RWPE2 (cell line): Measurements from ENCODE around the gene RRM1.

Experiments used
- ATAC-seq: fragments of 200-7000 bp; cut with Tn5 transposase; 3 replicates; pipeline ENCODE4 v1.9.1; 2021; ENCODE audit warnings: low read depth
- DNase-seq: peaks from one replicate; pipeline ENCODE4 v3.0.0-alpha.2; 2020; ENCODE audit warnings: low spot score
- H3K27ac ChIP-seq: fragments of 450-650 bp; 2 replicates; pipeline ENCODE4 v1.5.1; 2017; ENCODE audit warnings: mild to moderate bottlenecking; ENCODE audit not compliant: poor library complexity, severe bottlenecking
- H3K27me3 ChIP-seq: fragments of 250-450 bp; sonication (Bioruptor Pico); 2 replicates; pipeline ENCODE4 v1.5.1; 2021; ENCODE audit warnings: mild to moderate bottlenecking, moderate library complexity; ENCODE audit not compliant: insufficient read depth, poor library complexity, severe bottlenecking
- H3K36me3 ChIP-seq: fragments of 250-450 bp; sonication (Bioruptor Pico); 2 replicates; pipeline ENCODE4 v1.5.1; 2020; ENCODE audit warnings: low read depth, mild to moderate bottlenecking, moderate library complexity
- H3K4me1 ChIP-seq: fragments of 250-450 bp; sonication (Bioruptor Pico); 2 replicates; pipeline ENCODE4 v1.5.1; 2021; ENCODE audit warnings: mild to moderate bottlenecking, moderate library complexity; ENCODE audit not compliant: insufficient read depth, poor library complexity, severe bottlenecking
- H3K4me3 ChIP-seq: fragments of 250-450 bp; sonication (Bioruptor Pico); 2 replicates; pipeline ENCODE4 v1.5.1; 2021; ENCODE audit warnings: mild to moderate bottlenecking, moderate library complexity; ENCODE audit not compliant: severe bottlenecking
- H3K9me3 ChIP-seq: fragments of 250-450 bp; sonication (Bioruptor Pico); 2 replicates; pipeline ENCODE4 v1.5.1; 2021; ENCODE audit warnings: mild to moderate bottlenecking, moderate library complexity; ENCODE audit not compliant: severe bottlenecking
- TF ChIP-seq, protein P1 (sequence below): fragments of 450-650 bp; IDR thresholded peaks from one replicate; pipeline ENCODE4 v1.5.1; 2017; ENCODE audit warnings: mild to moderate bottlenecking, moderate library complexity; ENCODE audit not compliant: poor library complexity, severe bottlenecking

Gene RRM1

GRCh38 chr11:4103269-4103668 is 8.7 kb downstream of the RRM1 start:
- no peak for DNase-seq
- Histone ChIP-seq H3K4me1 (no peaks in the 10 kb centered on the region), H3K9me3 (no peaks in the 10 kb centered on the region), H3K36me3 (peaks cover 83% of the 10 kb centered on the region), H3K4me3 (no peak overlapping the region), H3K27me3 (no peaks in the 10 kb centered on the region), H3K27ac (no peak overlapping the region)
- TF ChIP-seq, protein P1, sequence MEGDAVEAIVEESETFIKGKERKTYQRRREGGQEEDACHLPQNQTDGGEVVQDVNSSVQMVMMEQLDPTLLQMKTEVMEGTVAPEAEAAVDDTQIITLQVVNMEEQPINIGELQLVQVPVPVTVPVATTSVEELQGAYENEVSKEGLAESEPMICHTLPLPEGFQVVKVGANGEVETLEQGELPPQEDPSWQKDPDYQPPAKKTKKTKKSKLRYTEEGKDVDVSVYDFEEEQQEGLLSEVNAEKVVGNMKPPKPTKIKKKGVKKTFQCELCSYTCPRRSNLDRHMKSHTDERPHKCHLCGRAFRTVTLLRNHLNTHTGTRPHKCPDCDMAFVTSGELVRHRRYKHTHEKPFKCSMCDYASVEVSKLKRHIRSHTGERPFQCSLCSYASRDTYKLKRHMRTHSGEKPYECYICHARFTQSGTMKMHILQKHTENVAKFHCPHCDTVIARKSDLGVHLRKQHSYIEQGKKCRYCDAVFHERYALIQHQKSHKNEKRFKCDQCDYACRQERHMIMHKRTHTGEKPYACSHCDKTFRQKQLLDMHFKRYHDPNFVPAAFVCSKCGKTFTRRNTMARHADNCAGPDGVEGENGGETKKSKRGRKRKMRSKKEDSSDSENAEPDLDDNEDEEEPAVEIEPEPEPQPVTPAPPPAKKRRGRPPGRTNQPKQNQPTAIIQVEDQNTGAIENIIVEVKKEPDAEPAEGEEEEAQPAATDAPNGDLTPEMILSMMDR = no peak
- ATAC-seq = no peak

GRCh38 chr11:4105916-4106315 is 11.3 kb downstream of the RRM1 start:
- Histone ChIP-seq H3K27ac (no peak overlapping the region), H3K9me3 (no peaks in the 10 kb centered on the region), H3K4me3 (no peak overlapping the region), H3K27me3 (no peaks in the 10 kb centered on the region), H3K36me3 (peaks cover 91% of the 10 kb centered on the region), H3K4me1 (no peaks in the 10 kb centered on the region)
- TF ChIP-seq, protein P1 = no peak
- DNase-seq = no peak
- ATAC-seq = no peak

DNA sequence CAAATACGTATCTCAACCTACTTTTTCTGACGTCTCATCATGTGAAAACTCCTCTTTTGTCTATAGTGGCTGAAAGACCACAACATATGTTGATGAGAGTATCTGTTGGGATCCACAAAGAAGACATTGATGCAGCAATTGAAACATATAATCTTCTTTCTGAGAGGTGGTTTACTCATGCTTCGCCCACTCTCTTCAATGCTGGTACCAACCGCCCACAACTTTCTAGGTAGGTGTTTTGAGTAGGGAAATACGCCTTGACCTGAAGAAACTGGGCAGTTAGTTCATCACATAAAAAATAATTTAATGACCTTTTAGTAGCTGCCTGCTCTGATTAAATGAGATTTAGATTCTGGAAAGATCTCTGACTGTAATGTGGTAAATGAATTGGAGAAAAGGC is 17.2 kb downstream of the RRM1 start:
- Histone ChIP-seq H3K9me3 (no peaks in the 10 kb centered on the region), H3K27me3 (no peaks in the 10 kb centered on the region), H3K4me3 (no peak overlapping the region), H3K27ac (no peak overlapping the region), H3K4me1 (no peaks in the 10 kb centered on the region), H3K36me3 (peaks cover 99% of the 10 kb centered on the region)
- DNase-seq (no peak), ATAC-seq (no peak)
- TF ChIP-seq, protein P1 = no peak

- TF ChIP-seq, protein P1 = no peak
- ATAC-seq = no peak
- Histone ChIP-seq H3K4me3 (no peak overlapping the region), H3K27me3 (no peaks in the 10 kb centered on the region), H3K4me1 (no peaks in the 10 kb centered on the region), H3K9me3 (no peaks in the 10 kb centered on the region), H3K36me3 (peaks cover 97% of the 10 kb centered on the region), H3K27ac (no peak overlapping the region)
- DNase-seq = no peak
Observed at GRCh38 chr11:4115128-4115527, 20.5 kb downstream of the RRM1 start.

GRCh38 chr11:4118107-4118506 is 23.5 kb downstream of the RRM1 start:
- DNase-seq (no peak), ATAC-seq (no peak)
- Histone ChIP-seq H3K4me3 (no peak overlapping the region), H3K27ac (no peak overlapping the region), H3K4me1 (no peaks in the 10 kb centered on the region), H3K9me3 (no peaks in the 10 kb centered on the region), H3K36me3 (peaks cover 98% of the 10 kb centered on the region), H3K27me3 (no peaks in the 10 kb centered on the region)
- TF ChIP-seq, protein P1 = no peak
